OCI-LY1 (cell line): ENCODE data around the gene LTO1.

ENCODE experiments used
- CTCF ChIP-seq: fragments of 200-600 bp; sonication (generic), shearing (Covaris generic); IDR thresholded peaks from 2 replicates; pipeline ENCODE4 v1.5.1; 2017; ENCODE audit warnings: mild to moderate bottlenecking, antibody characterized with exemption, low read length, moderate library complexity, mixed read lengths
- EZH2 ChIP-seq: fragments of 200-600 bp; sonication (generic), shearing (Covaris generic); IDR thresholded peaks from 2 replicates; pipeline ENCODE4 v1.8.0; 2017; ENCODE audit warnings: borderline replicate concordance, mixed run types, mild to moderate bottlenecking, antibody characterized with exemption, low read length, moderate library complexity, mixed read lengths

GRCh38 chr11:69662021-69662698, 13.0 kb downstream of the LTO1 start:
- TF ChIP-seq CTCF: no peak
- no peak for TF ChIP-seq EZH2
